Coronary artery (tissue), 2 donors: ENCODE measurements around the gene KIF5A.
"Not testable (repeated sequence)": the region's sequence is repeated elsewhere in the genome, so short reads cannot be mapped to it uniquely, and the experiment has no call there.

ENCODE experiments used
- DNase-seq: peaks from one replicate; pipeline ENCODE4 v3.0.0-alpha.2; 2017; ENCODE audit warnings: low spot score
- H3K27ac ChIP-seq, 2 donors: fragments of 200-600 bp; sonication (generic); one replicate each; pipeline ENCODE4 v1.5.1; 2016 to 2019
- H3K4me3 ChIP-seq: fragments of 200-600 bp; sonication (generic); 2 replicates; pipeline ENCODE4 v1.5.1; 2016; ENCODE audit warnings: mild to moderate bottlenecking, moderate library complexity
- TF ChIP-seq, protein P1 (sequence below): fragments of 200-600 bp; sonication (generic); IDR thresholded peaks from one replicate; pipeline ENCODE4 v1.5.1; 2019; ENCODE audit warnings: antibody characterized with exemption

Gene KIF5A

DNA sequence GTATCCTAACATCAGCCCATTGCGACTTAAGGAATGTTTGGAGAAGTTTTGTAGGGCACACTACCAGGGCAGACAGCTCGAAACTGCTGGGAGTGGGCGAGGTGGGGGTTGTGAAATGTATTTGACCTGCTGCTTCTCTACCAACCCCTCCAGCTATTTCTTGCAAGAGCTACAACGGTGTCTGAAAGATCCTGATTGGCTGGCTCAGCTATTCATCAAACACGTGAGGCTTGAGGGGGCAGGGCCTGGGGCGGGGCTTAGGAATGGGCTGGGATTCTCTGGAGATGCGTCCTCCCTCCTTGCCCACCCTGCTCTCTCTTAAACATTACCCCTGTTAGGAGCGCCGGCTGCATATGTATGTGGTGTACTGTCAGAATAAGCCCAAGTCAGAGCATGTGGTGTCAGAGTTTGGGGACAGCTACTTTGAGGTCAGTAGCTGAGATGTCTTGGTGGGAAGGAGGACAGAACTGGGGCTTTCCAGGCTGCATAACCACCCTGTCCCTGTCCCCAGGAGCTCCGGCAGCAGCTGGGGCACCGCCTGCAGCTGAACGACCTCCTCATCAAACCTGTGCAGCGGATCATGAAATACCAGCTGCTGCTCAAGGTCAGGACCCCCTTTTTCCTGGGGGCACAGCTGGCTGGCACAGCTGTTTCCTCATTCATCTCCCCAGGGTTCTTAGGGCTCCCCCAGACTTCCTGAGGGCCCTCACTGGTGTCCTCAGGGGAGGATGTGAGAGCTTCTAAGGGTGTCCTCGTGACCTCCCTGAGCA is 64.5 kb downstream of the KIF5A start:
- H3K4me3 ChIP-seq = no peak overlapping the region
- no peak for DNase-seq
- TF ChIP-seq, protein P1, sequence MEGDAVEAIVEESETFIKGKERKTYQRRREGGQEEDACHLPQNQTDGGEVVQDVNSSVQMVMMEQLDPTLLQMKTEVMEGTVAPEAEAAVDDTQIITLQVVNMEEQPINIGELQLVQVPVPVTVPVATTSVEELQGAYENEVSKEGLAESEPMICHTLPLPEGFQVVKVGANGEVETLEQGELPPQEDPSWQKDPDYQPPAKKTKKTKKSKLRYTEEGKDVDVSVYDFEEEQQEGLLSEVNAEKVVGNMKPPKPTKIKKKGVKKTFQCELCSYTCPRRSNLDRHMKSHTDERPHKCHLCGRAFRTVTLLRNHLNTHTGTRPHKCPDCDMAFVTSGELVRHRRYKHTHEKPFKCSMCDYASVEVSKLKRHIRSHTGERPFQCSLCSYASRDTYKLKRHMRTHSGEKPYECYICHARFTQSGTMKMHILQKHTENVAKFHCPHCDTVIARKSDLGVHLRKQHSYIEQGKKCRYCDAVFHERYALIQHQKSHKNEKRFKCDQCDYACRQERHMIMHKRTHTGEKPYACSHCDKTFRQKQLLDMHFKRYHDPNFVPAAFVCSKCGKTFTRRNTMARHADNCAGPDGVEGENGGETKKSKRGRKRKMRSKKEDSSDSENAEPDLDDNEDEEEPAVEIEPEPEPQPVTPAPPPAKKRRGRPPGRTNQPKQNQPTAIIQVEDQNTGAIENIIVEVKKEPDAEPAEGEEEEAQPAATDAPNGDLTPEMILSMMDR = no peak
- H3K27ac ChIP-seq = peak overlapping the region; percentile 9 to 61

DNA sequence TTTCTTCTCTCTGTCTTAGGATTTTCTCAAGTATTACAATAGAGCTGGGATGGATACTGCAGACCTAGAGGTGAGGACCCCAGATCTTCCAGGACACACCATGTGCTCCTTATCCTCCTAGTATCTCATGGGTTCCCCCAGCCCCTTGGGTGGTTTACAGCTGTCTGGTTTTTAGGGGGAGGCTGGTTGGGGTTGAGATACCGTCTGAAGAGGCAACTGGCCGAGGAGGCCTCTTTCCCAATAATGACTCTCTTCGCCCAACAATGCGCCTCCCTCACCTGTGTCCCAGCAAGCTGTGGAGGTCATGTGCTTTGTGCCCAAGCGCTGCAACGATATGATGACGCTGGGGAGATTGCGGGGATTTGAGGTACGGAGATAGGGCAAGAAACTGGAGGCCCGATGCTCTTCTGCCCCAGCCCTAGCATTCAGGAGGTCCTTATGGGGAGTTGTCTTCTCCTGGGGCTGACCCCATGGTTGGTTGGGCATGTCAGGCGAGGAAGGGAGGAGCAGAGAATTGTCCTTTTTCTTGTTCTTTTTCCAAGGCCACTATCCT is 65.2 kb downstream of the KIF5A start:
- DNase-seq = no peak
- Histone ChIP-seq H3K4me3 (no peak overlapping the region), H3K27ac (no peak overlapping the region)
- TF ChIP-seq, protein P1 = no peak

GRCh38 chr12:57615637-57616036 is 65.8 kb downstream of the KIF5A start:
- H3K27ac ChIP-seq = no peak overlapping the region
- TF ChIP-seq, protein P1 = no peak
- no peak for DNase-seq
- H3K4me3 ChIP-seq = no peak overlapping the region

GRCh38 chr12:57616383-57617101 is 66.7 kb downstream of the KIF5A start:
- TF ChIP-seq, protein P1 = no peak
- Histone ChIP-seq H3K27ac (peak overlapping the region in 1 of 2 donors; percentile 19), H3K4me3 (no peak overlapping the region)
- no peak for DNase-seq

DNA sequence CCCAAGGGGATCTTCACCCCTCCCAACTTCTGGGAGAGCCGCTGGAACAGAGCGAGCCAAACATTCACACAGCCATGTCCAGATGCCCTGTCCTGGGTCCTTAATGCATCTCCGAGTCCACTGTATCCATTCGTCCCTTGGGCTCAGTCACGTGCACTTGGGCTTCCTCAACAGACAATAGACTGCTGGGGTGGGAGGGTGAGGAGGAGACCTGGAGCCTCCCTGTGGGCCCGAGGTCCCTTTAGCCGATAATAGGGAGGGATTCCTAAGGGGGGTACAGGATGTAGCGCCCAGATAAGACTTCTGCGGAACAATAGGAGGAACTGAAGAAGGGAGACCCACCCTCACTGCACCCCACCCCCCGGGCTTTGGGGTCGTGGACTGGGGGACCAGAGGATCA is 68.1 kb downstream of the KIF5A start:
- TF ChIP-seq, protein P1 = no peak
- DNase-seq = no peak
- Histone ChIP-seq H3K4me3 (no peak overlapping the region), H3K27ac (no peak overlapping the region)

GRCh38 chr12:57618431-57618830 is 68.6 kb downstream of the KIF5A start:
- H3K4me3 ChIP-seq, H3K27ac ChIP-seq: not testable (repeated sequence)

GRCh38 chr12:57618966-57619433 is 69.2 kb downstream of the KIF5A start:
- TF ChIP-seq, protein P1 = no peak
- DNase-seq = no peak

More at GRCh38 chr12:57618431-57618830, 68.6 kb downstream of the KIF5A start:
- not testable (repeated sequence) for DNase-seq

More at GRCh38 chr12:57618966-57619433, 69.2 kb downstream of the KIF5A start:
- H3K27ac ChIP-seq = no peak overlapping the region
- no peak overlapping the region for H3K4me3 ChIP-seq
